Fibroblast of lung (primary cell): Measurements from ENCODE around the gene DTYMK. TPM values are rescaled to one million over a fixed set of nuclear protein-coding genes. Genes with fewer than 3 reads are reported as not detected.

Source experiments
- DNase-seq, 2 donors: peaks; one replicate each; pipeline versions ENCODE4 v3.0.0 to v3.0.0-alpha.2; 2010; ENCODE audit warnings: low read depth in 2 of 2
- H2AFZ ChIP-seq: 2 replicates; pipeline ENCODE4 v1.5.1; 2012; ENCODE audit warnings: low read length, control low read depth, inconsistent platforms
- H3K27ac ChIP-seq: 2 replicates; pipeline ENCODE4 v1.5.1; 2011; ENCODE audit warnings: low read length, control low read depth; ENCODE audit not compliant: insufficient read depth
- H3K27me3 ChIP-seq: 2 replicates; pipeline ENCODE4 v1.5.1; 2011; ENCODE audit warnings: mild to moderate bottlenecking, low read length; ENCODE audit not compliant: control insufficient read depth, insufficient read depth
- H3K36me3 ChIP-seq: 2 replicates; pipeline ENCODE4 v1.5.1; 2011; ENCODE audit warnings: low read length; ENCODE audit not compliant: control insufficient read depth, insufficient read depth
- H3K4me1 ChIP-seq: 2 replicates; pipeline ENCODE4 v1.5.1; 2011; ENCODE audit warnings: low read length; ENCODE audit not compliant: control insufficient read depth, insufficient read depth; ENCODE audit errors: extremely low read depth
- H3K4me2 ChIP-seq: 2 replicates; pipeline ENCODE4 v1.5.1; 2011; ENCODE audit warnings: low read length, control low read depth; ENCODE audit not compliant: insufficient read depth; ENCODE audit errors: extremely low read depth
- H3K4me3 ChIP-seq, 4 experiments: fragments of 200-600 bp in 1 of 4; sonication (generic) in 1 of 4; replicated peaks in 1 of 4; 2 replicates each; pipeline ENCODE4 v1.5.1; 2011 to 2016; ENCODE audit warnings: low read length in 4 of 4, low read depth in 3 of 4, mild to moderate bottlenecking in 3 of 4, control low read depth in 2 of 4, inconsistent platforms in 1 of 4, mixed read lengths in 1 of 4; ENCODE audit not compliant: insufficient read depth in 1 of 4; ENCODE audit errors: control extremely low read depth in 1 of 4
- H3K79me2 ChIP-seq: 2 replicates; pipeline ENCODE4 v1.5.1; 2012; ENCODE audit warnings: mild to moderate bottlenecking, low read length, inconsistent platforms; ENCODE audit not compliant: control insufficient read depth, insufficient read depth
- H3K9ac ChIP-seq: 2 replicates; pipeline ENCODE4 v1.5.1; 2011; ENCODE audit warnings: mild to moderate bottlenecking, low read length, control low read depth; ENCODE audit not compliant: insufficient read depth
- H3K9me3 ChIP-seq: 2 replicates; pipeline ENCODE4 v1.5.1; 2012; ENCODE audit warnings: low read depth, low read length; ENCODE audit not compliant: control insufficient read depth, insufficient read depth
- H4K20me1 ChIP-seq: 2 replicates; pipeline ENCODE4 v1.5.1; 2011; ENCODE audit warnings: low read length; ENCODE audit not compliant: control insufficient read depth, insufficient read depth; ENCODE audit errors: extremely low read depth
- CTCF ChIP-seq, 2 donors: IDR thresholded peaks in 1 of 2; conservative IDR thresholded peaks in 1 of 2; 1 replicate in 1 of 2; 2 replicates in 1 of 2; pipeline ENCODE4 v1.5.1; 2011 to 2012; ENCODE audit warnings: low read length in 2 of 2, control low read depth in 1 of 2, inconsistent platforms in 1 of 2, low read depth in 1 of 2, mild to moderate bottlenecking in 1 of 2
- EZH2 ChIP-seq: IDR thresholded peaks from 2 replicates; pipeline ENCODE4 v1.5.1; 2012; ENCODE audit warnings: low read length, control low read depth, mild to moderate bottlenecking; ENCODE audit errors: missing control alignments
- polyA plus RNA-seq, 2 donors: library from polyadenylated mRNA; depleted of rRNA in 1 of 2; stranded (reverse) in 1 of 2; unstranded in 1 of 2; fragments of >200 nt; gene quantifications; 2 replicates each; pipeline ENCODE4 v1.2.1, GENCODE V29; 2011 to 2012; ENCODE audit warnings: missing spikeins in 1 of 2
- total RNA-seq: library from RNA; depleted of rRNA; stranded (reverse); fragments of >200 nt; gene quantifications from 2 replicates; pipeline ENCODE4 v1.2.1, GENCODE V29; 2014

DTYMK gene
- total and polyA plus RNA-seq, 2 donors (not counting 1 experiment from before 2014, with no cell fraction given): 19.0 to 25.3 TPM

DNA sequence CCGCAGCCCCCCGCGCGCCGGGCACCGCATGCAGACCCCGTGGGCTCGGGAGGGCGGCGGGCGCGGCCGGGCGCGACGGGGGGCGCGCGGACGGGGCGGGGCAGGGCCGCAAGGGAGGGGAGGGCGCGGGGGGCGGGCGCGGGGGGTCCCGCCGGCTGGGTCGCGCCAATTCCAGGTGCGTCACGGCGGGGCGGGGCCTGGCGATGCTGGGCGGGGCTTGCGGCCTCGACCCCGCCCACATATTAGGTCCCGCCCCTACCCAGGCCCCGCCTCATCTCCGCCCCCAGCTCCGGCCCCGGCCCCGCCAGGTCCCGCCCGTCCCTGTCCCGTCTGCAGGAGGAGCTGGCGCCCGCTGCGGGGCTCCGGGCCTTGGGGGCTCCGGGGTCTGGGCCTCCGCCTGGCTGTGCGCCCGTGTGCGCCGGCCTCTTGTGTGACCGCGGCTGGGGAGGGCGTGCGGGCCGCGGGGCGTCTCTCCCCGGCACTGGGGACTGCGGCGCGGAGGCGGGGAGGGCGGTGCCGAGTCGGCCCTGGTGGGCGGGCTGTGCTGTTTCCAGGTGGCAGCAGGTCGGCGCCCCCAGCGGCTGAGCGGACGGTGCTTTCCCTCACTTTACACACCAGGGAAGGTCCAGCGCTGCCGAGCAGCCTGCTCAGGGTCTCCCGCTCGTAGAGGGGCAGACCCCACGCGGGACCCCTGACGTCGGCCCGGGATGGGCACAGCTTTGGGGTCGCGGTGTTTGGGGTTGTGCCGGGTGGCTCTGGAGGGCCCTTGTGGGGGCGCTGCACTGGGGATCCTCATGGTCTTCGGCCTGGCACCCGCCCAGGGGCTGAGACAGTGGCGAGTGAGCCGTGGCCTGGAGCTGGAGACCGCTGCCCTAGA lies 15.8 kb upstream of the DTYMK start:
- H3K27ac ChIP-seq: peak overlapping the region; percentile 90
- no peaks in the 10 kb centered on the region for H3K9me3 ChIP-seq
- no peaks in the 10 kb centered on the region for H4K20me1 ChIP-seq
- H3K4me1 ChIP-seq: peaks cover 2% of the 10 kb centered on the region
- peaks cover 11% of the 10 kb centered on the region for H3K79me2 ChIP-seq
- H3K36me3 ChIP-seq: peaks cover 5% of the 10 kb centered on the region
- peak; percentile 69 to 84 for DNase-seq
- no peaks in the 10 kb centered on the region for H3K27me3 ChIP-seq
- peak overlapping the region; percentile 67 for H3K9ac ChIP-seq
- H3K4me2 ChIP-seq: peak overlapping the region; percentile 96
- TF ChIP-seq CTCF (conservative IDR thresholded peaks at IDR 0.05 in 1 of 2, IDR thresholded peaks at IDR 0.05 in 1 of 2; ENCODE audit: low read depth in 1 of 2, low read length in 2 of 2) (no peak), EZH2 (no peak)
- H2AFZ ChIP-seq: no peak overlapping the region
- peak overlapping the region; percentile 65 to 85 (median 70) for H3K4me3 ChIP-seq

DNA sequence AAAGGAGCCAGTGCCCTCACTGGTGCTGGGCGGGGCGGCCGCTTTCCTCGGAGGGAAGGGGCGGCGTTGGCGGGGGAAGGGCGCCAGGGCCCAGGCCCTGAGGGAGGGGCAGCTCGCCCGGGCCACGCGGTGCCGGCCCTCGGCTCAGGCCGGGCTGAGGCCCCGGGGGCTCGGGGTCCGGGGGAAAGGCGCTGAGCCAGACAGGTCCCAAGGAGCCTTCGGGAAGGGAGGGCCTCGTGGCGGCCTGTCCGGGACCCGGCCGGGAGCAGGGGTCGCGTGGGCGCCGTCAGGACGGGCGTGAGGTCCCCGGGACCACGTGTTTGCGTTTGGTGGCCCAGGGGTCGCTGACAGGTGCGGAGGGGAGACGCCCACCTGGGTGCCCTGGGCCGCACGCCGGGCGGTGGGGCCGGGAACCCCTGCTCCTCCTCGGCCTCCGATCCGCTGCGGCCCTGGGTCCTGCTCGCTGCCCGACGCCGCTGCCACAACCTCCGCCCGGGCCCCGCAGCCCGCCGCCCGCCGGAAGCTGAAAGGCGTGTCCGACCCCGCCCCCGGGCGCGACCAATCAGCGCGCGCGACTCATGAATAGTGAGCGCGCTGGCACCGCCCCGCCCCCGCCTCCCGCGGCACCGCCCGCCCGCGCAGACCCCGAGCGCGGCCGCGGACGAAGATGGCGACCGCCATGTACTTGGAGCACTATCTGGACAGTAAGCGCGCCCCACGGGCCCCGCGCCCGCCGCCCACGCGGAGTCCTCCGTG lies 15.0 kb upstream of the DTYMK start, which contains the start of gene ING5:
ING5 (plus strand) TSS at position 641 of the 756 bp plus-strand sequence; CDS start at position 668, 27 bp downstream.
- Histone ChIP-seq H3K27ac (peak within 1 kb of the TSS; percentile 90), H2AFZ (peak within 1 kb of the TSS; percentile 59)

More for the DNA sequence above, 15.0 kb upstream of the DTYMK start, which contains the start of gene ING5:
- peaks cover 11% of the 10 kb centered on the region for H3K79me2 ChIP-seq
- H3K4me3 ChIP-seq: peak within 1 kb of the TSS; percentile 67 to 85 (median 70)
- no peaks in the 10 kb centered on the region for H4K20me1 ChIP-seq
- H3K4me1 ChIP-seq: peaks cover 2% of the 10 kb centered on the region
- H3K4me2 ChIP-seq: peak within 1 kb of the TSS; percentile 96
- peak; percentile 86 to 92 for DNase-seq
- no peak for TF ChIP-seq CTCF (conservative IDR thresholded peaks at IDR 0.05 in 1 of 2, IDR thresholded peaks at IDR 0.05 in 1 of 2; ENCODE audit: low read depth in 1 of 2, low read length in 2 of 2)
- TF ChIP-seq EZH2: no peak
- H3K27me3 ChIP-seq: no peaks in the 10 kb centered on the region
- H3K9ac ChIP-seq: peak within 1 kb of the TSS; percentile 83
- no peaks in the 10 kb centered on the region for H3K9me3 ChIP-seq
- peaks cover 5% of the 10 kb centered on the region for H3K36me3 ChIP-seq
